K562 (cell line): ENCODE measurements around the gene BSN. TPM values are rescaled to one million over a fixed set of nuclear protein-coding genes. Genes with fewer than 3 reads are reported as not detected.

Source experiments
- CBFA2T3 ChIP-seq: fragments of 450-650 bp; IDR thresholded peaks from 2 replicates; pipeline ENCODE4 v1.6.1; 2017
- CTCFL ChIP-seq: IDR thresholded peaks from 2 replicates; pipeline ENCODE4 v1.6.1; 2011; ENCODE audit warnings: borderline replicate concordance, low read depth, mild to moderate bottlenecking, moderate library complexity, low read length; ENCODE audit not compliant: insufficient read depth, poor library complexity, severe bottlenecking
- ELF4 ChIP-seq: fragments of 450-650 bp; formaldehyde crosslinking; IDR thresholded peaks from 2 replicates; pipeline ENCODE4 v1.4.0; 2022; ENCODE audit warnings: missing genetic modification characterization
- FOSL1 ChIP-seq: fragments of 200-800 bp; sonication (Bioruptor generic); conservative IDR thresholded peaks from 2 replicates; pipeline ENCODE4 v1.6.1; 2016; ENCODE audit warnings: missing genetic modification characterization, missing compliant biosample characterization
- GATAD2A ChIP-seq: fragments of 450-650 bp; IDR thresholded peaks from 2 replicates; pipeline ENCODE4 v1.6.1; 2017
- GTF2E2 ChIP-seq: fragments of 200-800 bp; sonication (Bioruptor generic); IDR thresholded peaks from 2 replicates; pipeline ENCODE4 v1.6.1; 2016; ENCODE audit warnings: missing genetic modification characterization, missing compliant biosample characterization
- HMGN3 ChIP-seq: IDR thresholded peaks from 2 replicates; pipeline ENCODE4 v1.6.1; 2011; ENCODE audit warnings: borderline replicate concordance, low read depth, mild to moderate bottlenecking, mixed read lengths, low read length; ENCODE audit not compliant: insufficient read length; ENCODE audit errors: extremely low read depth
- NCOR1 ChIP-seq: fragments of 450-650 bp; IDR thresholded peaks from 2 replicates; pipeline ENCODE4 v1.6.1; 2016; ENCODE audit warnings: mild to moderate bottlenecking, moderate library complexity
- NFATC3 ChIP-seq: fragments of 450-650 bp; IDR thresholded peaks from 2 replicates; pipeline ENCODE4 v1.6.1; 2017; ENCODE audit warnings: mild to moderate bottlenecking
- PHB2 ChIP-seq: fragments of 450-650 bp; IDR thresholded peaks from 2 replicates; pipeline ENCODE4 v1.6.1; 2017; ENCODE audit warnings: low read depth
- POU5F1 ChIP-seq: fragments of 150-350 bp; IDR thresholded peaks from 2 replicates; pipeline ENCODE4 v1.6.1; 2014; ENCODE audit warnings: borderline replicate concordance, low read length, low read depth, mild to moderate bottlenecking; ENCODE audit not compliant: partially characterized antibody
- PPARD ChIP-seq: fragments of 250-450 bp; sonication (Bioruptor Pico); IDR thresholded peaks from 2 replicates; pipeline ENCODE4 v1.8.0; 2022; ENCODE audit warnings: inconsistent platforms, mild to moderate bottlenecking, moderate library complexity
- RBFOX2 ChIP-seq: fragments of 200-400 bp; formaldehyde crosslinking; IDR thresholded peaks from 2 replicates; pipeline ENCODE4 v1.6.1; 2017; ENCODE audit warnings: low read depth, mild to moderate bottlenecking, low read length, moderate library complexity
- SMAD4 ChIP-seq: fragments of 250-450 bp; sonication (Bioruptor Pico); conservative IDR thresholded peaks from 2 replicates; pipeline ENCODE4 v1.8.0; 2021; ENCODE audit warnings: inconsistent platforms, mild to moderate bottlenecking, moderate library complexity
- SRSF1 ChIP-seq: fragments of 200-400 bp; formaldehyde crosslinking; IDR thresholded peaks from 2 replicates; pipeline ENCODE4 v1.6.1; 2017; ENCODE audit warnings: mild to moderate bottlenecking, low read depth, low read length, moderate library complexity
- ZNF12 ChIP-seq: sonication (generic); formaldehyde crosslinking; IDR thresholded peaks from 2 replicates; pipeline ENCODE4 v1.4.0; 2020; ENCODE audit warnings: mild to moderate bottlenecking, missing genetic modification reagents
- ZNF277 ChIP-seq: fragments of 250-450 bp; sonication (Bioruptor Pico); IDR thresholded peaks from 2 replicates; pipeline ENCODE4 v1.8.0; 2022; ENCODE audit warnings: inconsistent platforms, mild to moderate bottlenecking, moderate library complexity, borderline replicate concordance
- polyA plus RNA-seq, 8 experiments: library from polyadenylated mRNA; depleted of rRNA in 4 of 8; stranded (reverse) in 5 of 8; unstranded in 3 of 8; fragments of >200 nt; fragmentation: Nextera tagmentation in 2 of 8; fragmentation: Illumina TruSeq in 1 of 8; extraction: Ambion mirVana in 2 of 8; extraction: Trizol in 1 of 8; gene quantifications; 2 replicates each; pipeline versions ENCODE4 v1.2.1 to v1.2.3, GENCODE V29; 2011 to 2014; ENCODE audit warnings: inconsistent platforms in 1 of 8, missing spikeins in 1 of 8
- total RNA-seq, 7 experiments: library from RNA; depleted of rRNA in 6 of 7; stranded (reverse); fragments of >200 nt in 6 of 7; fragmentation: Illumina TruSeq in 2 of 7; extraction: Trizol in 2 of 7; gene quantifications; 2 replicates each; pipeline versions ENCODE4 v1.2.1 to v1.2.3, GENCODE V29; 2011 to 2021; ENCODE audit warnings: low replicate concordance in 1 of 7
- TF ChIP-seq, protein P1 (sequence below), 3 experiments: IDR thresholded peaks in 2 of 3; conservative IDR thresholded peaks in 1 of 3; 2 replicates each; pipeline ENCODE4 v1.5.1; 2011 to 2012; ENCODE audit warnings: low read length in 3 of 3, mild to moderate bottlenecking in 3 of 3, control low read depth in 2 of 3, improper control_type of control experiment in 1 of 3, inconsistent platforms in 1 of 3, low read depth in 1 of 3, mixed read lengths in 1 of 3, moderate library complexity in 1 of 3; ENCODE audit not compliant: insufficient read depth in 2 of 3
- TF ChIP-seq, protein P2 (sequence below): sonication (generic); formaldehyde crosslinking; IDR thresholded peaks from 2 replicates; pipeline ENCODE4 v1.8.0; 2023; ENCODE audit warnings: mild to moderate bottlenecking, missing genetic modification reagents
- TF ChIP-seq, protein P3 (sequence below): sonication (generic); formaldehyde crosslinking; IDR thresholded peaks from 2 replicates; pipeline ENCODE4 v1.4.0; 2020; ENCODE audit warnings: mild to moderate bottlenecking, missing genetic modification reagents

BSN gene
- total and polyA plus RNA-seq, 9 of the 15 experiments (the other 6 are each of a cell fraction or from before 2014, with no cell fraction given): 0.03 to 1.5 (median 0.29) TPM

- TF ChIP-seq GTF2E2 (no peak), HMGN3 (no peak), CBFA2T3 (no peak), SRSF1 (no peak), PPARD (no peak), ELF4 (CRISPR knock-in tag) (no peak), POU5F1 (no peak), SMAD4 (no peak), PHB2 (no peak), ZNF277 (no peak), NCOR1 (no peak), GATAD2A (no peak), FOSL1 (tag) (no peak), NFATC3 (no peak), ZNF12 (CRISPR knock-in tag) (no peak), RBFOX2 (peak; percentile 33; the same call in 1 of the 2 replicates), CTCFL (no peak)
- TF ChIP-seq, protein P1, sequence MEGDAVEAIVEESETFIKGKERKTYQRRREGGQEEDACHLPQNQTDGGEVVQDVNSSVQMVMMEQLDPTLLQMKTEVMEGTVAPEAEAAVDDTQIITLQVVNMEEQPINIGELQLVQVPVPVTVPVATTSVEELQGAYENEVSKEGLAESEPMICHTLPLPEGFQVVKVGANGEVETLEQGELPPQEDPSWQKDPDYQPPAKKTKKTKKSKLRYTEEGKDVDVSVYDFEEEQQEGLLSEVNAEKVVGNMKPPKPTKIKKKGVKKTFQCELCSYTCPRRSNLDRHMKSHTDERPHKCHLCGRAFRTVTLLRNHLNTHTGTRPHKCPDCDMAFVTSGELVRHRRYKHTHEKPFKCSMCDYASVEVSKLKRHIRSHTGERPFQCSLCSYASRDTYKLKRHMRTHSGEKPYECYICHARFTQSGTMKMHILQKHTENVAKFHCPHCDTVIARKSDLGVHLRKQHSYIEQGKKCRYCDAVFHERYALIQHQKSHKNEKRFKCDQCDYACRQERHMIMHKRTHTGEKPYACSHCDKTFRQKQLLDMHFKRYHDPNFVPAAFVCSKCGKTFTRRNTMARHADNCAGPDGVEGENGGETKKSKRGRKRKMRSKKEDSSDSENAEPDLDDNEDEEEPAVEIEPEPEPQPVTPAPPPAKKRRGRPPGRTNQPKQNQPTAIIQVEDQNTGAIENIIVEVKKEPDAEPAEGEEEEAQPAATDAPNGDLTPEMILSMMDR (IDR thresholded peaks at IDR 0.05 in 2 of 3, conservative IDR thresholded peaks at IDR 0.05 in 1 of 3; ENCODE audit: insufficient read depth in 2 of 3, low read depth in 1 of 3, low read length in 3 of 3): peak; percentile 38 to 51 (median 50)
- TF ChIP-seq, protein P2, sequence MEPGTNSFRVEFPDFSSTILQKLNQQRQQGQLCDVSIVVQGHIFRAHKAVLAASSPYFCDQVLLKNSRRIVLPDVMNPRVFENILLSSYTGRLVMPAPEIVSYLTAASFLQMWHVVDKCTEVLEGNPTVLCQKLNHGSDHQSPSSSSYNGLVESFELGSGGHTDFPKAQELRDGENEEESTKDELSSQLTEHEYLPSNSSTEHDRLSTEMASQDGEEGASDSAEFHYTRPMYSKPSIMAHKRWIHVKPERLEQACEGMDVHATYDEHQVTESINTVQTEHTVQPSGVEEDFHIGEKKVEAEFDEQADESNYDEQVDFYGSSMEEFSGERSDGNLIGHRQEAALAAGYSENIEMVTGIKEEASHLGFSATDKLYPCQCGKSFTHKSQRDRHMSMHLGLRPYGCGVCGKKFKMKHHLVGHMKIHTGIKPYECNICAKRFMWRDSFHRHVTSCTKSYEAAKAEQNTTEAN: no peak
- TF ChIP-seq, protein P3, sequence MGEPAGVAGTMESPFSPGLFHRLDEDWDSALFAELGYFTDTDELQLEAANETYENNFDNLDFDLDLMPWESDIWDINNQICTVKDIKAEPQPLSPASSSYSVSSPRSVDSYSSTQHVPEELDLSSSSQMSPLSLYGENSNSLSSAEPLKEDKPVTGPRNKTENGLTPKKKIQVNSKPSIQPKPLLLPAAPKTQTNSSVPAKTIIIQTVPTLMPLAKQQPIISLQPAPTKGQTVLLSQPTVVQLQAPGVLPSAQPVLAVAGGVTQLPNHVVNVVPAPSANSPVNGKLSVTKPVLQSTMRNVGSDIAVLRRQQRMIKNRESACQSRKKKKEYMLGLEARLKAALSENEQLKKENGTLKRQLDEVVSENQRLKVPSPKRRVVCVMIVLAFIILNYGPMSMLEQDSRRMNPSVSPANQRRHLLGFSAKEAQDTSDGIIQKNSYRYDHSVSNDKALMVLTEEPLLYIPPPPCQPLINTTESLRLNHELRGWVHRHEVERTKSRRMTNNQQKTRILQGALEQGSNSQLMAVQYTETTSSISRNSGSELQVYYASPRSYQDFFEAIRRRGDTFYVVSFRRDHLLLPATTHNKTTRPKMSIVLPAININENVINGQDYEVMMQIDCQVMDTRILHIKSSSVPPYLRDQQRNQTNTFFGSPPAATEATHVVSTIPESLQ: no peak
Measured at GRCh38 chr3:49701388-49702077, 147.3 kb downstream of the BSN start (continued).
